GM19240 (cell line): ENCODE measurements around the gene OR10G8.

Experiments used
- DNase-seq: peaks from one replicate; pipeline ENCODE4 v3.0.0; 2011; ENCODE audit warnings: low spot score; ENCODE audit not compliant: insufficient read length

Gene OR10G8

GRCh38 chr11:124078591-124078990, 52.0 kb downstream of the OR10G8 start:
- DNase-seq, result no peak

GRCh38 chr11:124079631-124080326, 53.2 kb downstream of the OR10G8 start:
- DNase-seq, result no peak
